Measurements from ENCODE around the gene GLTP.

GRCh38 chr12:109899783-109900751 is 19.7 kb upstream of the GLTP start, which contains the start of gene TCHP:
- TF ChIP-seq CTCF (conservative IDR thresholded peaks at IDR 0.05 in 1 of 2, IDR thresholded peaks at IDR 0.05 in 1 of 2; ENCODE audit: low read depth in 1 of 2, low read length in 2 of 2) (peak; percentile 24 to 40), EZH2 (IDR thresholded peaks at IDR 0.05; ENCODE audit: low read length, missing control alignments) (no peak)
